Keratinocyte (primary cell): Measurements from ENCODE around the gene CCDC150. TPM values are rescaled to one million over a fixed set of nuclear protein-coding genes. Genes with fewer than 3 reads are reported as not detected.

ENCODE experiments used
- DNase-seq: peaks from one replicate; pipeline ENCODE4 v3.0.0-alpha.2; 2011; ENCODE audit warnings: low read depth, missing footprints, low spot score
- FAIRE-seq: peaks from 2 replicates; lab custom pipeline; 2011; peaks lifted over from hg19 to GRCh38; lab: Jason Lieb, UNC
- H2AFZ ChIP-seq: 2 replicates; pipeline ENCODE4 v1.6.0; 2012; ENCODE audit warnings: low read length, control low read depth, inconsistent platforms; ENCODE audit not compliant: control insufficient read depth
- H3K27ac ChIP-seq: 2 replicates; pipeline ENCODE4 v1.5.1; 2011; ENCODE audit warnings: low read length; ENCODE audit not compliant: control insufficient read depth, insufficient read depth
- H3K27me3 ChIP-seq: 3 replicates; pipeline ENCODE4 v1.6.0; 2011; ENCODE audit warnings: low read length; ENCODE audit not compliant: control insufficient read depth, insufficient read depth; ENCODE audit errors: extremely low read depth
- H3K36me3 ChIP-seq, 2 experiments: 2 replicates in 1 of 2; 3 replicates in 1 of 2; pipeline ENCODE4 v1.5.1; 2011; ENCODE audit warnings: low read length in 2 of 2, mild to moderate bottlenecking in 1 of 2; ENCODE audit not compliant: control insufficient read depth in 2 of 2, insufficient read depth in 2 of 2; ENCODE audit errors: extremely low read depth in 1 of 2
- H3K4me1 ChIP-seq: 3 replicates; pipeline ENCODE4 v1.5.1; 2011; ENCODE audit warnings: low read length; ENCODE audit not compliant: control insufficient read depth, insufficient read depth; ENCODE audit errors: extremely low read depth
- H3K4me2 ChIP-seq: 3 replicates; pipeline ENCODE4 v1.6.0; 2011; ENCODE audit warnings: low read depth, low read length; ENCODE audit not compliant: control insufficient read depth, insufficient read depth; ENCODE audit errors: extremely low read depth
- H3K4me3 ChIP-seq, 3 experiments: fragments of 200-600 bp in 1 of 3; sonication (generic) in 1 of 3; 2 replicates in 2 of 3; 3 replicates in 1 of 3; pipeline ENCODE4 v1.5.1; 2011 to 2016; ENCODE audit warnings: low read length in 3 of 3, mild to moderate bottlenecking in 3 of 3, control low read depth in 2 of 3, inconsistent platforms in 1 of 3, low read depth in 1 of 3, mixed read lengths in 1 of 3, mixed run types in 1 of 3, moderate library complexity in 1 of 3; ENCODE audit not compliant: control insufficient read depth in 2 of 3, insufficient read depth in 2 of 3; ENCODE audit errors: extremely low read depth in 1 of 3
- H3K79me2 ChIP-seq: 2 replicates; pipeline ENCODE4 v1.6.0; 2012; ENCODE audit warnings: low read length; ENCODE audit not compliant: control insufficient read depth, insufficient read depth
- H3K9ac ChIP-seq: 3 replicates; pipeline ENCODE4 v1.6.0; 2011; ENCODE audit warnings: low read length; ENCODE audit not compliant: control insufficient read depth, insufficient read depth; ENCODE audit errors: extremely low read depth
- H3K9me1 ChIP-seq: 3 replicates; pipeline ENCODE4 v1.6.0; 2011; ENCODE audit warnings: low read length; ENCODE audit not compliant: control insufficient read depth, insufficient read depth; ENCODE audit errors: extremely low read depth
- H3K9me3 ChIP-seq: 2 replicates; pipeline ENCODE4 v1.5.1; 2012; ENCODE audit warnings: low read depth, low read length; ENCODE audit not compliant: control insufficient read depth
- H4K20me1 ChIP-seq: 3 replicates; pipeline ENCODE4 v1.6.0; 2011; ENCODE audit warnings: low read length; ENCODE audit not compliant: control insufficient read depth, insufficient read depth; ENCODE audit errors: extremely low read depth
- CTCF ChIP-seq, 3 experiments: IDR thresholded peaks in 1 of 3; conservative IDR thresholded peaks in 1 of 3; optimal IDR thresholded peaks in 1 of 3; 2 replicates in 2 of 3; 3 replicates in 1 of 3; pipeline versions ENCODE3 to v1.5.1; 2011; ENCODE audit warnings: low read length in 3 of 3, mild to moderate bottlenecking in 3 of 3, moderate library complexity in 2 of 3, control low read depth in 1 of 3, inconsistent platforms in 1 of 3; ENCODE audit not compliant: insufficient read depth in 2 of 3; ENCODE audit errors: extremely low read depth in 1 of 3
- EZH2 ChIP-seq: IDR thresholded peaks from one replicate; pipeline ENCODE4 v1.6.1; 2012; ENCODE audit warnings: inconsistent platforms, mild to moderate bottlenecking, low read length, moderate library complexity
- dilution Hi-C: fragments of 300-500 bp; cut with MboI; formaldehyde crosslinking; loops from one replicate; pipeline ENCODE4 v1.7.0; 2020; ENCODE audit warnings: low sequenced_read_pairs; ENCODE audit not compliant: extremely low pct_ligation_motif_present
- polyA plus RNA-seq, 5 experiments: library from polyadenylated mRNA; depleted of rRNA in 3 of 5; stranded (reverse) in 3 of 5; stranded (forward) in 1 of 5; unstranded in 1 of 5; fragments of >200 nt; gene quantifications; 1 replicate in 1 of 5; 2 replicates in 3 of 5; 3 replicates in 1 of 5; pipeline versions ENCODE4 v1.2.1 to v1.2.3, GENCODE V29; 2011 to 2012; ENCODE audit warnings: missing spikeins in 2 of 5, low read depth in 1 of 5, low replicate concordance in 1 of 5

Gene CCDC150
- polyA plus RNA-seq, 1 donor (not counting 4 experiments of a cell fraction or from before 2014, with no cell fraction given): 5.0 TPM

GRCh38 chr2:196618661-196619060 lies 20.9 kb upstream of the CCDC150 start:
- no peak overlapping the region for H3K4me3 ChIP-seq
- no peaks in the 10 kb centered on the region for H3K4me1 ChIP-seq
- H4K20me1 ChIP-seq: no peaks in the 10 kb centered on the region
- no peak overlapping the region for H3K4me2 ChIP-seq
- TF ChIP-seq CTCF (optimal IDR thresholded peaks at IDR 0.05 in 1 of 3, IDR thresholded peaks at IDR 0.05 in 1 of 3, conservative IDR thresholded peaks at IDR 0.05 in 1 of 3; ENCODE audit: extremely low read depth in 1 of 3, insufficient read depth in 2 of 3, low read length in 3 of 3) (no peak), EZH2 (no peak)
- no peaks in the 10 kb centered on the region for H3K9me1 ChIP-seq
- H3K27ac ChIP-seq: no peak overlapping the region
- no peaks in the 10 kb centered on the region for H3K9me3 ChIP-seq
- H3K9ac ChIP-seq: no peak overlapping the region
- H3K36me3 ChIP-seq: no peaks in the 10 kb centered on the region
- no peaks in the 10 kb centered on the region for H3K27me3 ChIP-seq
- FAIRE-seq (no peak), DNase-seq (no peak)
- no peaks in the 10 kb centered on the region for H3K79me2 ChIP-seq
- H2AFZ ChIP-seq: no peak overlapping the region
- dilution Hi-C loops: no loop called here

GRCh38 chr2:196630531-196630930 lies 9.0 kb upstream of the CCDC150 start:
- no peaks in the 10 kb centered on the region for H3K4me1 ChIP-seq
- no peak overlapping the region for H2AFZ ChIP-seq
- H3K9me3 ChIP-seq: no peaks in the 10 kb centered on the region
- H3K27ac ChIP-seq: no peak overlapping the region
- DNase-seq (no peak), FAIRE-seq (no peak)
- no peaks in the 10 kb centered on the region for H3K36me3 ChIP-seq
- H3K4me3 ChIP-seq: no peak overlapping the region
- TF ChIP-seq CTCF (optimal IDR thresholded peaks at IDR 0.05 in 1 of 3, IDR thresholded peaks at IDR 0.05 in 1 of 3, conservative IDR thresholded peaks at IDR 0.05 in 1 of 3; ENCODE audit: extremely low read depth in 1 of 3, insufficient read depth in 2 of 3, low read length in 3 of 3): no peak
- TF ChIP-seq EZH2: no peak
- H4K20me1 ChIP-seq: no peaks in the 10 kb centered on the region
- dilution Hi-C loops: no loop called here
- no peaks in the 10 kb centered on the region for H3K9me1 ChIP-seq
- H3K4me2 ChIP-seq: no peak overlapping the region
- no peak overlapping the region for H3K9ac ChIP-seq
- H3K79me2 ChIP-seq: no peaks in the 10 kb centered on the region
- no peaks in the 10 kb centered on the region for H3K27me3 ChIP-seq
